Left lung (tissue), 10 donors: ENCODE data around the gene RASSF8. TPM values are rescaled to one million over a fixed set of nuclear protein-coding genes. Genes with fewer than 3 reads are reported as not detected.
"Not testable (repeated sequence)": the region's sequence is repeated elsewhere in the genome, so short reads cannot be mapped to it uniquely, and the experiment has no call there.

ENCODE experiments used
- ATAC-seq: fragments of 200-7000 bp; cut with Tn5 transposase; one replicate; pipeline ENCODE4 v1.9.1; 2020; ENCODE audit warnings: moderate library complexity
- DNase-seq, 4 donors: peaks; one replicate each; pipeline ENCODE4 v3.0.0-alpha.2; 2013 to 2020
- H3K27ac ChIP-seq, 2 donors: fragments of 200-600 bp; sonication (generic) in 1 of 2; one replicate each; pipeline versions ENCODE4 v1.5.0 to v1.8.0; 2020 to 2021
- H3K27me3 ChIP-seq, 2 donors: fragments of 200-600 bp; sonication (generic) in 1 of 2; one replicate each; pipeline versions ENCODE4 v1.5.0 to v1.8.0; 2020 to 2021
- H3K36me3 ChIP-seq, 2 donors: fragments of 200-600 bp; sonication (generic) in 1 of 2; one replicate each; pipeline versions ENCODE4 v1.5.0 to v1.8.0; 2020 to 2021
- H3K4me1 ChIP-seq, 2 donors: fragments of 200-600 bp; one replicate each; pipeline ENCODE4 v1.8.0; 2021
- H3K4me3 ChIP-seq, 2 donors: fragments of 200-600 bp; sonication (generic) in 1 of 2; one replicate each; pipeline versions ENCODE4 v1.5.0 to v1.8.0; 2020 to 2021; ENCODE audit warnings: mild to moderate bottlenecking in 1 of 2
- H3K9me3 ChIP-seq, 2 donors: fragments of 200-600 bp; sonication (generic) in 1 of 2; one replicate each; pipeline versions ENCODE4 v1.5.0 to v1.8.0; 2020 to 2021
- CTCF ChIP-seq, 2 donors: fragments of 200-600 bp; sonication (generic) in 1 of 2; IDR thresholded peaks; one replicate each; pipeline versions ENCODE4 v1.5.0 to v1.8.0; 2021; ENCODE audit warnings: antibody characterized with exemption in 2 of 2
- intact Hi-C, 2 donors: fragments of 100-400 bp; cut with DNase I; formaldehyde crosslinking; loops; one replicate each; pipeline versions ENCODE4 v1.11.2 to v1.14.2; 2022
- polyA plus RNA-seq, 6 donors: library from polyadenylated mRNA; unstranded; fragments of 120-200 nt; gene quantifications; one replicate each; pipeline ENCODE4 v1.2.1, GENCODE V29; 2013; ENCODE audit not compliant: insufficient read length in 6 of 6
- total RNA-seq, 2 donors: library from RNA; stranded (reverse); fragmentation: NEBNext Ultra II Directional; extraction: Animal tissue kit (Norgen Biotek cat#: 25700); gene quantifications; one replicate each; pipeline ENCODE4 v1.2.1, GENCODE V29; 2021
- donor health status: DM: no; HTN: yes; CAD: no.
- donor health status: DM: no; HTN: no; CAD: no.

Gene RASSF8
- total and polyA plus RNA-seq, 8 donors: 32.5 to 45.3 (median 37.1) TPM

- no peaks in the 10 kb centered on the region for H3K27me3 ChIP-seq
Observed at GRCh38 chr12:26055087-26055486, 96.6 kb downstream of the RASSF8 start.

GRCh38 chr12:26056335-26056734, 97.9 kb downstream of the RASSF8 start:
- intact Hi-C loops: no loop called here
- no peak overlapping the region for H3K27ac ChIP-seq
- no peaks in the 10 kb centered on the region for H3K4me1 ChIP-seq
- H3K9me3 ChIP-seq: no peaks in the 10 kb centered on the region
- no peak overlapping the region for H3K4me3 ChIP-seq
- no peak for TF ChIP-seq CTCF (IDR thresholded peaks at IDR 0.05)
- DNase-seq (peak in 1 of 4 donors; percentile 10), ATAC-seq (peak; percentile 91)
- peaks cover 0 to 3% of the 10 kb centered on the region in 2 donors for H3K36me3 ChIP-seq
- H3K27me3 ChIP-seq: no peaks in the 10 kb centered on the region

More at GRCh38 chr12:26055087-26055486, 96.6 kb downstream of the RASSF8 start:
- Histone ChIP-seq H3K4me3 (no peak overlapping the region), H3K36me3 (peaks cover 0 to 3% of the 10 kb centered on the region in 2 donors), H3K9me3 (no peaks in the 10 kb centered on the region), H3K27ac (no peak overlapping the region), H3K4me1 (no peaks in the 10 kb centered on the region)
- DNase-seq (no peak), ATAC-seq (no peak)
- intact Hi-C loops: no loop called here
- TF ChIP-seq CTCF (IDR thresholded peaks at IDR 0.05): no peak

- ATAC-seq, H3K9me3 ChIP-seq, H3K27ac ChIP-seq, H3K4me3 ChIP-seq, H3K36me3 ChIP-seq, DNase-seq, H3K27me3 ChIP-seq, H3K4me1 ChIP-seq, intact Hi-C loops: not testable (repeated sequence)
Observed at GRCh38 chr12:26057271-26057670, 98.8 kb downstream of the RASSF8 start.

GRCh38 chr12:26058308-26058707, 99.8 kb downstream of the RASSF8 start:
- intact Hi-C loops: no loop called here
- no peak for TF ChIP-seq CTCF (IDR thresholded peaks at IDR 0.05)
- Histone ChIP-seq H3K27ac (no peak overlapping the region), H3K4me3 (no peak overlapping the region), H3K36me3 (peaks cover 0 to 3% of the 10 kb centered on the region in 2 donors), H3K9me3 (no peaks in the 10 kb centered on the region), H3K27me3 (no peaks in the 10 kb centered on the region), H3K4me1 (no peaks in the 10 kb centered on the region)
- DNase-seq (no peak), ATAC-seq (no peak)

GRCh38 chr12:26058818-26059217, 100.3 kb downstream of the RASSF8 start:
- peaks cover 0 to 3% of the 10 kb centered on the region in 2 donors for H3K36me3 ChIP-seq
- ATAC-seq (no peak), DNase-seq (no peak)
- no peak overlapping the region for H3K4me3 ChIP-seq
- H3K27ac ChIP-seq: no peak overlapping the region
- H3K9me3 ChIP-seq: no peaks in the 10 kb centered on the region
- intact Hi-C loops: no loop called here
- TF ChIP-seq CTCF (IDR thresholded peaks at IDR 0.05): no peak
- no peaks in the 10 kb centered on the region for H3K4me1 ChIP-seq
- no peaks in the 10 kb centered on the region for H3K27me3 ChIP-seq

- Histone ChIP-seq H3K27ac (no peak overlapping the region), H3K4me3 (no peak overlapping the region), H3K27me3 (no peaks in the 10 kb centered on the region), H3K36me3 (peaks cover 0 to 3% of the 10 kb centered on the region in 2 donors), H3K9me3 (no peaks in the 10 kb centered on the region), H3K4me1 (no peaks in the 10 kb centered on the region)
- DNase-seq (no peak), ATAC-seq (no peak)
- intact Hi-C loops: no loop called here
- no peak for TF ChIP-seq CTCF (IDR thresholded peaks at IDR 0.05)
Observed at GRCh38 chr12:26062006-26062405, 103.5 kb downstream of the RASSF8 start.
